Panc1 (cell line): Measurements from ENCODE around the gene TGM3. TPM values are rescaled to one million over a fixed set of nuclear protein-coding genes. Genes with fewer than 3 reads are reported as not detected.

Experiments
- ATAC-seq: fragments of 200-7000 bp; cut with Tn5 transposase; 2 replicates; pipeline ENCODE4 v1.9.1; 2020; ENCODE audit warnings: mild to moderate bottlenecking, moderate library complexity
- Bru-seq: library from RNA; stranded (reverse); fragments of 400-500 nt; gene quantifications from one replicate; lab custom pipeline; 2021; lab: Mats Ljungman, UMichigan
- BruChase-seq, 2 experiments: library from RNA; stranded (reverse); fragments of 400-500 nt; gene quantifications; one replicate each; lab custom pipeline; 2021; lab: Mats Ljungman, UMichigan
- BruUV-seq: library from RNA; stranded (reverse); fragments of 400-500 nt; replicated peaks from 2 replicates; lab custom pipeline; 2021; lab: Mats Ljungman, UMichigan
- CTCF ChIA-PET: fragments of 300-600 bp; sonication (Branson Sonifier 250); formaldehyde crosslinking; loops from one replicate; lab custom pipeline; 2022; ENCODE audit warnings: antibody characterized with exemption; lab: Charles Lee
- POLR2A ChIA-PET: fragments of 300-600 bp; sonication (Branson Sonifier 250); formaldehyde crosslinking; loops from one replicate; lab custom pipeline; 2022; ENCODE audit warnings: antibody characterized with exemption; lab: Charles Lee
- DNase-seq: peaks from one replicate; pipeline ENCODE4 v3.0.0-alpha.2; 2010; ENCODE audit warnings: low read depth, low spot score
- H3K27ac ChIP-seq: 2 replicates; pipeline ENCODE4 v1.5.1; 2011; ENCODE audit warnings: mild to moderate bottlenecking, low read length, inconsistent platforms
- H3K27me3 ChIP-seq: fragments of 200-500 bp; sonication (Bioruptor generic); 2 replicates; pipeline ENCODE4 v1.6.0; 2014; ENCODE audit warnings: low read length, inconsistent platforms; ENCODE audit not compliant: control insufficient read depth, insufficient read depth
- H3K36me3 ChIP-seq: fragments of 200-500 bp; sonication (Bioruptor generic); 2 replicates; pipeline ENCODE4 v1.5.1; 2014; ENCODE audit warnings: inconsistent platforms, mild to moderate bottlenecking, low read length, moderate library complexity; ENCODE audit not compliant: control insufficient read depth, insufficient read depth
- H3K4me1 ChIP-seq: 2 replicates; pipeline ENCODE4 v1.5.1; 2011; ENCODE audit warnings: inconsistent platforms, mild to moderate bottlenecking, low read length, moderate library complexity; ENCODE audit not compliant: control insufficient read depth, insufficient read depth
- H3K4me3 ChIP-seq, 2 experiments: 2 replicates each; pipeline ENCODE4 v1.5.1; 2011 to 2012; ENCODE audit warnings: low read depth in 2 of 2, low read length in 2 of 2, mild to moderate bottlenecking in 2 of 2, inconsistent platforms in 1 of 2, moderate library complexity in 1 of 2
- H3K9me3 ChIP-seq: fragments of 200-500 bp; sonication (Bioruptor generic); 2 replicates; pipeline ENCODE4 v1.5.1; 2014; ENCODE audit warnings: low read depth, mild to moderate bottlenecking, inconsistent platforms, low read length, moderate library complexity; ENCODE audit not compliant: control insufficient read depth, insufficient read depth
- CTCF ChIP-seq: fragments of 450-650 bp; IDR thresholded peaks from 2 replicates; pipeline ENCODE4 v1.5.1; 2017; ENCODE audit warnings: mild to moderate bottlenecking
- POLR2AphosphoS5 ChIP-seq: IDR thresholded peaks from 2 replicates; pipeline ENCODE4 v1.6.1; 2012; ENCODE audit warnings: mild to moderate bottlenecking, low read depth, low read length, moderate library complexity
- SIN3A ChIP-seq: IDR thresholded peaks from 2 replicates; pipeline ENCODE4 v1.6.1; 2012; ENCODE audit warnings: low read depth, mild to moderate bottlenecking, low read length, moderate library complexity, borderline replicate concordance; ENCODE audit not compliant: insufficient read depth
- TCF7L2 ChIP-seq: IDR thresholded peaks from 2 replicates; pipeline ENCODE4 v1.6.1; 2011; ENCODE audit warnings: mild to moderate bottlenecking, low read depth, low read length, inconsistent platforms
- in situ Hi-C: cut with HindIII; loops from 2 replicates; pipeline ENCODE4 v1.10.0; 2016; ENCODE audit warnings: low sequenced_read_pairs, low pct_unique_long_range_greater_than_20kb
- intact Hi-C: fragments of 100-400 bp; cut with micrococcal nuclease; formaldehyde crosslinking; loops from one replicate; pipeline ENCODE4 v1.10.0; 2022; ENCODE audit not compliant: unreplicated experiment
- long read RNA-seq: library from polyadenylated mRNA; unstranded; transcript quantifications from one replicate; pipeline ENCODE4 v2.0.0, GENCODE V29; 2021; ENCODE audit not compliant: unreplicated experiment
- polyA plus RNA-seq: library from polyadenylated mRNA; unstranded; fragments of >200 nt; gene quantifications from one replicate; pipeline ENCODE4 v1.2.1, GENCODE V29; 2012; ENCODE audit warnings: missing spikeins; ENCODE audit not compliant: insufficient read length
- total RNA-seq: library from RNA; stranded (reverse); gene quantifications from one replicate; pipeline ENCODE4 v1.2.1, GENCODE V29; 2021; ENCODE audit not compliant: unreplicated experiment
- TF ChIP-seq, protein P1 (sequence below), 2 experiments: IDR thresholded peaks; 2 replicates each; pipeline ENCODE4 v1.6.1; 2011 to 2012; ENCODE audit warnings: low read depth in 2 of 2, control low read depth in 1 of 2, low read length in 1 of 2, mild to moderate bottlenecking in 1 of 2, moderate library complexity in 1 of 2; ENCODE audit not compliant: insufficient read depth in 1 of 2

Gene TGM3, protein sequence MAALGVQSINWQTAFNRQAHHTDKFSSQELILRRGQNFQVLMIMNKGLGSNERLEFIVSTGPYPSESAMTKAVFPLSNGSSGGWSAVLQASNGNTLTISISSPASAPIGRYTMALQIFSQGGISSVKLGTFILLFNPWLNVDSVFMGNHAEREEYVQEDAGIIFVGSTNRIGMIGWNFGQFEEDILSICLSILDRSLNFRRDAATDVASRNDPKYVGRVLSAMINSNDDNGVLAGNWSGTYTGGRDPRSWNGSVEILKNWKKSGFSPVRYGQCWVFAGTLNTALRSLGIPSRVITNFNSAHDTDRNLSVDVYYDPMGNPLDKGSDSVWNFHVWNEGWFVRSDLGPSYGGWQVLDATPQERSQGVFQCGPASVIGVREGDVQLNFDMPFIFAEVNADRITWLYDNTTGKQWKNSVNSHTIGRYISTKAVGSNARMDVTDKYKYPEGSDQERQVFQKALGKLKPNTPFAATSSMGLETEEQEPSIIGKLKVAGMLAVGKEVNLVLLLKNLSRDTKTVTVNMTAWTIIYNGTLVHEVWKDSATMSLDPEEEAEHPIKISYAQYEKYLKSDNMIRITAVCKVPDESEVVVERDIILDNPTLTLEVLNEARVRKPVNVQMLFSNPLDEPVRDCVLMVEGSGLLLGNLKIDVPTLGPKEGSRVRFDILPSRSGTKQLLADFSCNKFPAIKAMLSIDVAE
- total RNA-seq (not detected), Bru-seq, nascent RNA (percentile 2 among the genes with signal in this experiment), BruChase-seq, experiment 1, labeled RNA remaining after a 2-hour chase (percentile 2 among the genes with signal in this experiment), BruChase-seq, experiment 2, labeled RNA remaining after a 6-hour chase (percentile 4 among the genes with signal in this experiment)
- polyA plus RNA-seq, result not detected
- long read RNA-seq, result 0 reads

DNA sequence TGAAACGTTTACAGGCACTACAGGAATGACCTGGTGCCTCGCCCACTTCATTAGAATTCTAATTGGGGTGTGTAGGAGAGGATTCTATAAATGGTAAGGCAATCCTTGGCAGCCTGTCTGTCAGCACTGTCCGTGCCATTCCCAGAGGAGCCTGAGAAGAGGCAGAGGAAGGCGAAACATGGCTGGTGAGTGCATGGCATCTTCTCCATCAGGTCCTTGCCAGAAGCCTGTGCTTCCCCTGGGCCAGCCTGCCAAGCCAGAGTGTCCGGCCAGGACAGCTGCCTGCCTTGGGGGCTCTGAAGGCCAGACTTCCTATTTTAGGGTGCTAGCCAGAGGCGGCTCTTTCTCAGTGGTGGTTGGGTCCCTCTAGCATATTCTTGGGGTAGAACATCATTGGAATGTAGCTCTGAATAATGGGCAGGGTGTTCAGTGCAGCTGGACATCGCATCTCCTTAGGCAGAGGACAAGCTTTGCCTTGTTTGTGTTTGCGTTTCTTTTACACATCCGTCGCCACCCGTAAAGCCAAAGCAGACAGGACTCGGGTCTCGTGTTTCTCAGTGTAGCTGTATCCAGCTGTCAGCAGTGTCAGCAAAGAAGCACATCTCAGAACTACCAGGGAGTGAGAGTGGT, at the start of gene TGM3:
Gene TGM3 (plus strand): TSS at position 116 of the 630 bp plus-strand sequence. CDS start 63 bp downstream, at position 179.
- no TSS peak for BruUV-seq
- Histone ChIP-seq H3K4me3 (no peak within 1 kb of the TSS), H3K9me3 (no peaks in the 10 kb centered on the region), H3K27ac (no peak within 1 kb of the TSS), H3K27me3 (peaks cover 2% of the 10 kb centered on the region; the same call in 1 of the 2 replicates), H3K36me3 (no peaks in the 10 kb centered on the region), H3K4me1 (no peaks in the 10 kb centered on the region)
- in situ Hi-C loops, result no loop called here
- POLR2A ChIA-PET, result interaction anchor here (0.6 kb wide), 1 partner anchor 574 kb away, joined by 3 read pairs; no protein-coding TSS in a partner anchor
- DNase-seq, result no peak
- TF ChIP-seq, protein P1, sequence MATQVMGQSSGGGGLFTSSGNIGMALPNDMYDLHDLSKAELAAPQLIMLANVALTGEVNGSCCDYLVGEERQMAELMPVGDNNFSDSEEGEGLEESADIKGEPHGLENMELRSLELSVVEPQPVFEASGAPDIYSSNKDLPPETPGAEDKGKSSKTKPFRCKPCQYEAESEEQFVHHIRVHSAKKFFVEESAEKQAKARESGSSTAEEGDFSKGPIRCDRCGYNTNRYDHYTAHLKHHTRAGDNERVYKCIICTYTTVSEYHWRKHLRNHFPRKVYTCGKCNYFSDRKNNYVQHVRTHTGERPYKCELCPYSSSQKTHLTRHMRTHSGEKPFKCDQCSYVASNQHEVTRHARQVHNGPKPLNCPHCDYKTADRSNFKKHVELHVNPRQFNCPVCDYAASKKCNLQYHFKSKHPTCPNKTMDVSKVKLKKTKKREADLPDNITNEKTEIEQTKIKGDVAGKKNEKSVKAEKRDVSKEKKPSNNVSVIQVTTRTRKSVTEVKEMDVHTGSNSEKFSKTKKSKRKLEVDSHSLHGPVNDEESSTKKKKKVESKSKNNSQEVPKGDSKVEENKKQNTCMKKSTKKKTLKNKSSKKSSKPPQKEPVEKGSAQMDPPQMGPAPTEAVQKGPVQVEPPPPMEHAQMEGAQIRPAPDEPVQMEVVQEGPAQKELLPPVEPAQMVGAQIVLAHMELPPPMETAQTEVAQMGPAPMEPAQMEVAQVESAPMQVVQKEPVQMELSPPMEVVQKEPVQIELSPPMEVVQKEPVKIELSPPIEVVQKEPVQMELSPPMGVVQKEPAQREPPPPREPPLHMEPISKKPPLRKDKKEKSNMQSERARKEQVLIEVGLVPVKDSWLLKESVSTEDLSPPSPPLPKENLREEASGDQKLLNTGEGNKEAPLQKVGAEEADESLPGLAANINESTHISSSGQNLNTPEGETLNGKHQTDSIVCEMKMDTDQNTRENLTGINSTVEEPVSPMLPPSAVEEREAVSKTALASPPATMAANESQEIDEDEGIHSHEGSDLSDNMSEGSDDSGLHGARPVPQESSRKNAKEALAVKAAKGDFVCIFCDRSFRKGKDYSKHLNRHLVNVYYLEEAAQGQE (IDR thresholded peaks at IDR 0.05; ENCODE audit: insufficient read depth in 1 of 2, low read depth in 2 of 2, low read length in 1 of 2), result no peak
- TF ChIP-seq CTCF (no peak), POLR2AphosphoS5 (no peak), SIN3A (no peak)
- CTCF ChIA-PET, result interaction anchor here (0.6 kb wide), 1 partner anchor 1719 kb away, joined by 3 read pairs; no protein-coding TSS in a partner anchor
- intact Hi-C loops, result no loop called here
- no peak for ATAC-seq

- in situ Hi-C loops (no loop called here), intact Hi-C loops (no loop called here)
- TF ChIP-seq, protein P1 (IDR thresholded peaks at IDR 0.05; ENCODE audit: insufficient read depth in 1 of 2, low read depth in 2 of 2, low read length in 1 of 2), result no peak
- TF ChIP-seq CTCF (no peak), SIN3A (no peak), POLR2AphosphoS5 (no peak), TCF7L2 (no peak)
- DNase-seq (no peak), ATAC-seq (no peak)
- BruUV-seq, result no TSS peak
- H3K36me3 ChIP-seq, result no peaks in the 10 kb centered on the region
- no peak overlapping the region for H3K4me3 ChIP-seq
- CTCF ChIA-PET, result no interaction called here
- no peaks in the 10 kb centered on the region; the same call in 1 of the 2 replicates for H3K4me1 ChIP-seq
- no peaks in the 10 kb centered on the region for H3K9me3 ChIP-seq
- POLR2A ChIA-PET, result interaction anchor here (0.7 kb wide), 1 partner anchor 29 kb away, joined by 7 read pairs; no protein-coding TSS in a partner anchor
- no peak overlapping the region for H3K27ac ChIP-seq
- peaks cover 7% of the 10 kb centered on the region; the same call in 1 of the 2 replicates for H3K27me3 ChIP-seq
These were observed 49.7 kb upstream of the TGM3 start for GRCh38 chr20:2246069-2246491.
